CD4-positive, alpha-beta T cell (primary cell): ENCODE data around the gene FOXO1. TPM values are rescaled to one million over a fixed set of nuclear protein-coding genes. Genes with fewer than 3 reads are reported as not detected.

ENCODE experiments used
- ATAC-seq: fragments of 200-7000 bp; cut with Tn5 transposase; one replicate; pipeline ENCODE4 v1.10.0; 2022; ENCODE audit warnings: mild to moderate bottlenecking; ENCODE audit not compliant: poor library complexity
- CTCF ChIA-PET: fragments of 350-600 bp; sonication (Branson Sonifier 250); formaldehyde crosslinking; loops from one replicate; lab custom pipeline; 2021; ENCODE audit warnings: antibody characterized with exemption, inconsistent platforms; lab: Charles Lee
- POLR2A ChIA-PET: fragments of 350-600 bp; sonication (Branson Sonifier 250); formaldehyde crosslinking; loops from one replicate; lab custom pipeline; 2021; ENCODE audit warnings: antibody characterized with exemption, inconsistent platforms; lab: Charles Lee
- DNase-seq, 14 experiments: peaks; one replicate each; pipeline ENCODE4 v3.0.0-alpha.2; 2013 to 2020; ENCODE audit warnings: mixed read lengths in 2 of 14
- H3K27ac ChIP-seq, 2 donors: one replicate each; pipeline versions ENCODE4 v1.5.1 to v1.7.0; 2013; ENCODE audit warnings: low read length in 2 of 2, low read depth in 1 of 2, mild to moderate bottlenecking in 1 of 2
- H3K27me3 ChIP-seq, 2 experiments: 1 replicate in 1 of 2; 2 replicates in 1 of 2; pipeline versions ENCODE4 v1.6.1 to v1.7.0; 2013; ENCODE audit warnings: low read length in 2 of 2, control low read depth in 1 of 2, mild to moderate bottlenecking in 1 of 2, moderate library complexity in 1 of 2; ENCODE audit not compliant: insufficient read depth in 2 of 2, control insufficient read depth in 1 of 2
- H3K36me3 ChIP-seq: one replicate; pipeline ENCODE4 v1.6.1; 2013; ENCODE audit warnings: low read length, control low read depth; ENCODE audit not compliant: insufficient read depth
- H3K4me1 ChIP-seq: one replicate; pipeline ENCODE4 v1.6.1; 2013; ENCODE audit warnings: low read length, control low read depth; ENCODE audit not compliant: insufficient read depth
- H3K4me3 ChIP-seq: one replicate; pipeline ENCODE4 v1.5.1; 2013; ENCODE audit warnings: mild to moderate bottlenecking, low read length, moderate library complexity
- H3K9me3 ChIP-seq, 2 experiments: 1 replicate in 1 of 2; 2 replicates in 1 of 2; pipeline versions ENCODE4 v1.6.1 to v1.7.0; 2013; ENCODE audit warnings: low read length in 2 of 2, mild to moderate bottlenecking in 2 of 2, control low read depth in 1 of 2, moderate library complexity in 1 of 2; ENCODE audit not compliant: control insufficient read depth in 1 of 2, insufficient read depth in 1 of 2
- H3K27ac Mint-ChIP-seq: one replicate; pipeline ENCODE4 v1.8.0; 2020; ENCODE audit warnings: mixed read lengths
- H3K27me3 Mint-ChIP-seq: one replicate; pipeline ENCODE4 v1.8.0; 2021; ENCODE audit warnings: mixed read lengths
- H3K36me3 Mint-ChIP-seq: one replicate; pipeline ENCODE4 v1.8.0; 2021; ENCODE audit warnings: low read depth, mixed read lengths
- H3K4me1 Mint-ChIP-seq: one replicate; pipeline ENCODE4 v1.8.0; 2021; ENCODE audit warnings: low read depth, mixed read lengths
- H3K4me3 Mint-ChIP-seq: one replicate; pipeline ENCODE4 v1.8.0; 2020; ENCODE audit warnings: mild to moderate bottlenecking, mixed read lengths
- H3K9me3 Mint-ChIP-seq: one replicate; pipeline ENCODE4 v1.8.0; 2020; ENCODE audit warnings: mixed read lengths
- intact Hi-C, 2 experiments: fragments of 100-400 bp; cut with DNase I in 1 of 2; cut with micrococcal nuclease in 1 of 2; formaldehyde crosslinking; loops; one replicate each; pipeline versions ENCODE4 v1.15.1 to v1.9.0; 2023 to 2025; cut with DNase I, micrococcal nuclease
- total RNA-seq, 174 experiments: library from RNA in 2 of 174; stranded (reverse) in 2 of 174; gene quantifications; one replicate each; pipeline ENCODE4 v1.2.3 and lab custom pipeline; 2021 to 2026
- TF ChIP-seq, protein P1 (sequence below): fragments of 200-600 bp; IDR thresholded peaks from one replicate; pipeline ENCODE4 v1.8.0; 2022; ENCODE audit warnings: antibody characterized with exemption, mild to moderate bottlenecking

The FOXO1 gene
- total RNA-seq, 2 experiments from 2014 or later = 93.1 to 101 TPM

DNA sequence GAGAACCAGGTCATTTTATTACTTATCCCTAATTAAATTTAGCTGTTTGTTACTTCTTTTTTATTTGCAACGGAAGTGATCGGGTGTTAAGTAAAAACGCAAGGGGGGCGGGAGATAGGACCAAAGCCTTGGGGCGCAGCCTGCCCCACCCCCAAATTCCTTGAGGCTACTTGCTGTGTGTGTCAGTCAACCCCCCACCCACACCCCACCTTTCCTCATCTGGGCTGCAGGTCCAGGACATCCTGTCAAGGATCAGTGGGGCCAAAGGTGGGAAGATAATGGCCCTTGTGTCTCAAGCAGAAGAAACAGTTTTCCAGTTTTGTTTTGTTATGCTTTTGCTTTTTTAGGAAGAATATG, 1.2 kb upstream of the FOXO1 start:
- Histone ChIP-seq H3K4me1 (peaks cover 16% of the 10 kb centered on the region), H3K27me3 (no peaks in the 10 kb centered on the region), H3K27ac (peak overlapping the region in 1 of 2 donors; percentile 79), H3K36me3 (no peaks in the 10 kb centered on the region), H3K4me3 (peak overlapping the region; percentile 85), H3K9me3 (no peaks in the 10 kb centered on the region)
- H3K27ac Mint-ChIP-seq = peak overlapping the region; percentile 95
- ChIA-PET POLR2A (interaction anchor here (0.6 to 4.5 kb wide), 6 partner anchors 11 to 480 kb away, joined by 3 to 23 read pairs (median 4); no protein-coding TSS in a partner anchor), CTCF (interaction anchor here (0.6 to 2.0 kb wide), 4 partner anchors 14 to 598 kb away, joined by 3 to 15 read pairs (median 6); no protein-coding TSS in a partner anchor)
- H3K4me1 Mint-ChIP-seq = peaks cover 31% of the 10 kb centered on the region
- H3K9me3 Mint-ChIP-seq = no peaks in the 10 kb centered on the region
- peaks cover 34% of the 10 kb centered on the region for H3K36me3 Mint-ChIP-seq
- H3K27me3 Mint-ChIP-seq = no peaks in the 10 kb centered on the region
- peak overlapping the region; percentile 94 for H3K4me3 Mint-ChIP-seq
- TF ChIP-seq, protein P1, sequence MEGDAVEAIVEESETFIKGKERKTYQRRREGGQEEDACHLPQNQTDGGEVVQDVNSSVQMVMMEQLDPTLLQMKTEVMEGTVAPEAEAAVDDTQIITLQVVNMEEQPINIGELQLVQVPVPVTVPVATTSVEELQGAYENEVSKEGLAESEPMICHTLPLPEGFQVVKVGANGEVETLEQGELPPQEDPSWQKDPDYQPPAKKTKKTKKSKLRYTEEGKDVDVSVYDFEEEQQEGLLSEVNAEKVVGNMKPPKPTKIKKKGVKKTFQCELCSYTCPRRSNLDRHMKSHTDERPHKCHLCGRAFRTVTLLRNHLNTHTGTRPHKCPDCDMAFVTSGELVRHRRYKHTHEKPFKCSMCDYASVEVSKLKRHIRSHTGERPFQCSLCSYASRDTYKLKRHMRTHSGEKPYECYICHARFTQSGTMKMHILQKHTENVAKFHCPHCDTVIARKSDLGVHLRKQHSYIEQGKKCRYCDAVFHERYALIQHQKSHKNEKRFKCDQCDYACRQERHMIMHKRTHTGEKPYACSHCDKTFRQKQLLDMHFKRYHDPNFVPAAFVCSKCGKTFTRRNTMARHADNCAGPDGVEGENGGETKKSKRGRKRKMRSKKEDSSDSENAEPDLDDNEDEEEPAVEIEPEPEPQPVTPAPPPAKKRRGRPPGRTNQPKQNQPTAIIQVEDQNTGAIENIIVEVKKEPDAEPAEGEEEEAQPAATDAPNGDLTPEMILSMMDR = no peak
- ATAC-seq (no peak), DNase-seq (peak in 3 of 14 experiments; percentile 25 to 48 (median 45))
- intact Hi-C loops = loop anchor here (2.0 to 10.0 kb wide), 7 partner anchors 55 to 600 kb away; no protein-coding TSS in a partner anchor

DNA sequence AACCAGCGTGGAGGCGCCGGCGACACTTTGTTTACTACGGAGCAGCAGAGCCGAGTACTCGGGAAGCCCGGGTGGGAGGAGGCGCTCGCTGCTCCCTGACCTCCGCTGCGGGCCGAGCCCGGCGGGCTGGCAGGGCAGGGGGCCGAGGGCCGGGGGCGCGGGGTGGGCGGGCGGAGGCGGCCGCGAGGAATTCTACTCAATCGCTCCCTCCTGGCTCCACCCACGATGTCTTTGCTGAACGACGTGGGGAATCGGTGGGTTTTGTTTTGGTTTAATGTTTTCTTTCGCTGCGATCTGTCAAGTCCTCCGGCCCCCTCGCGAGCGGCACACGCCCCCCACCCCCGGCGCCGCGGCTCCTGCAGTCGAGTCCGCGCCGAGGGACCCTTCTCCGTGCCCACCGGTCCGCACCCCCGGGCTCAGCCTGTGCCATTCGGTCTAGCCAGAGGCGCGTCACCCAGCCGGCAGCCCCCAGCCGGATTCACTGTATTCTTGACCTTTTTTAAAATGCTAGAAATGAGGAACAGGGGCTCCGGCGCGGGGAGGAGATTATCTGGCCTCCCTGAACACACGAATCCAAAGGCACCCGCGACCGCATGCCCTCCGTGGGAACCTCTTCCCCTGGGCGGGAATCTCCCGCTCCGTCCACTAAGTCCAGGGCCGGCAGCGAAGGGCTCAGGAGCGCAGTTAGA, 636 bp upstream of the FOXO1 start:
- Mint-ChIP-seq H3K4me3 (peak overlapping the region; percentile 94), H3K27ac (peak overlapping the region; percentile 95), H3K27me3 (no peaks in the 10 kb centered on the region), H3K4me1 (peaks cover 33% of the 10 kb centered on the region), H3K9me3 (no peaks in the 10 kb centered on the region), H3K36me3 (peaks cover 39% of the 10 kb centered on the region)
- intact Hi-C loops = loop anchor here (1.0 to 10.0 kb wide), 8 partner anchors 54 to 600 kb away; no protein-coding TSS in a partner anchor
- DNase-seq (peak in 10 of 14 experiments; percentile 8 to 54 (median 26)), ATAC-seq (no peak)
- ChIA-PET POLR2A (interaction anchor here (0.6 to 4.5 kb wide), 10 partner anchors 12 to 480 kb away, joined by 3 to 31 read pairs (median 5); no protein-coding TSS in a partner anchor), CTCF (no interaction called here)
- Histone ChIP-seq H3K9me3 (no peaks in the 10 kb centered on the region), H3K36me3 (no peaks in the 10 kb centered on the region), H3K4me3 (peak overlapping the region; percentile 85), H3K4me1 (peaks cover 16% of the 10 kb centered on the region), H3K27me3 (no peaks in the 10 kb centered on the region), H3K27ac (peak overlapping the region; percentile 33 to 79)
- TF ChIP-seq, protein P1 = no peak

DNA sequence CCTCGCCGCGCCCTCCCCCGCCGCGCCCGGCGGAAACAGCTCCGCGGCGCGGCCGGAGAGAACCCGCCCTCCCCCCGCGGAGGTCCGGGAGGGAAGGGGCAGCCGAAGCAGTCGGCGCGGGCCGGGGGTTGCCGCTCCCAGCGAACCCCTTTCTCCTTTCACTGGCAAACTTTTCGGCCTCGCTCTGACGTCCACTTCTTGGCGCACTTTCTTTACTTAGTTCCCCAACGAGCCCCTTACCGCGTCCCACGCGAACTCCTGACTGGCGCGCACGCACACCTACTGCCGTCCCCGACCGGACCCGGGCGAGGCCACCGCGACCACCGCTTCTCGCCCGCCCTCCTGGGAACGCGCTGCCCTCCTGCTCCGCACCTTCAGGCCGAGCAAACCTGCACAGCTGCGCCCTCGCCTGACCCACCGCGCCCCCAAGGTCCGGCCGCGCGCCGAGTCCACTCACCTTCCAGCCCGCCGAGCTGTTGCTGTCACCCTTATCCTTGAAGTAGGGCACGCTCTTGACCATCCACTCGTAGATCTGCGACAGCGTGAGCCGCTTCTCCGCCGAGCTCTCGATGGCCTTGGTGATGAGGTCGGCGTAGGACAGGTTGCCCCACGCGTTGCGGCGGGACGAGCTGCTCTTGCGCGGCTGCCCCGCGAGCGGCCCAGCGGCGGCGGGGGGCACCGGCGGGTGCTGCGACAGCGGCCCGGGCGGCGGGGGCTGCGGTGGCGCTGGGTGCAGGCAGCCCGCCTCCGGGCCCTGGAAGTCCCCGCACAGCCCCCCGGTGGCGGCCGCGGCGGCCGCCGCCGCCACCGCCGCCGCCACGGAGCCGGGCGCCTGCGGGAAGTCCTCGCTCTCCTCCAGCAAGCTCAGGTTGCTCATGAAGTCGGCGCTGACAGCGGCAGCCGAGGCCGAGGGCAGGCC, 1.1 kb downstream of the FOXO1 start:
- DNase-seq (peak; percentile 23 to 76 (median 44)), ATAC-seq (peak; percentile 7)
- Mint-ChIP-seq H3K4me3 (peak overlapping the region; percentile 96), H3K4me1 (peaks cover 46% of the 10 kb centered on the region), H3K9me3 (no peaks in the 10 kb centered on the region), H3K27ac (peak overlapping the region; percentile 92), H3K36me3 (peaks cover 51% of the 10 kb centered on the region), H3K27me3 (no peaks in the 10 kb centered on the region)
- Histone ChIP-seq H3K27me3 (no peaks in the 10 kb centered on the region), H3K9me3 (no peaks in the 10 kb centered on the region), H3K4me1 (peaks cover 31% of the 10 kb centered on the region), H3K36me3 (no peaks in the 10 kb centered on the region), H3K4me3 (peak overlapping the region; percentile 98), H3K27ac (peak overlapping the region; percentile 44 to 91)
- intact Hi-C loops = loop anchor here (1.0 to 10.0 kb wide), 8 partner anchors 53 to 598 kb away; no protein-coding TSS in a partner anchor
- CTCF ChIA-PET = interaction anchor here (1.0 to 1.5 kb wide), 4 partner anchors 52 to 176 kb away, joined by 3 to 5 read pairs (median 3); no protein-coding TSS in a partner anchor
- TF ChIP-seq, protein P1 = no peak
- POLR2A ChIA-PET = interaction anchor here (0.6 to 4.5 kb wide), 43 partner anchors 8 to 886 kb away, joined by 3 to 31 read pairs (median 4); partner anchors contain the start of gene MTRF1
